Loucy (cell line): Measurements from ENCODE around the gene ACADM.

ENCODE experiments used
- CTCF ChIP-seq: fragments of 200-600 bp; sonication (generic); conservative IDR thresholded peaks from 2 replicates; pipeline ENCODE4 v1.5.1; 2014; ENCODE audit warnings: mild to moderate bottlenecking, antibody characterized with exemption, low read length
- EZH2phosphoT487 ChIP-seq: fragments of 200-600 bp; IDR thresholded peaks from 2 replicates; pipeline ENCODE4 v1.6.1; 2018; ENCODE audit warnings: antibody characterized with exemption, mild to moderate bottlenecking, moderate library complexity, borderline replicate concordance

DNA sequence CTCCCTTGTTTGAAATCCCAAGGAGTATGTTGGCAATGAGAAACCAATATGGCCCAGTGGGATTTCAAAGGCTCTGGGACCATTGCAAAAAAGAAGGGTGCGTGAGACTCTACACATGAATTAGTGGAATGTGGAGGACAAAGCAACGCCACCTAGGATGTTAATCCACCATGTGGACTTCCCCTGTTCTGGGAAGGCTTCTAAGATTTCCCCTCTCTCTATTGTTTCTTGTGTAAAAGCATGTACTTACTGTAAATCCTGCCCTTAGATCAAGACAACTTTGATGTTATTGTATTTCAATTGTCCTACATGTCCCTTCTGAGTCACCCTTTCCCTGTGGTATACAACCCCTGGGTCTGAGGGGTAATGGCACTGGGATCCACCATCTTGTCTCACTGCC is 4.7 kb upstream of the ACADM start:
- TF ChIP-seq CTCF (no peak), EZH2phosphoT487 (no peak)
